SK-N-SH (cell line): ENCODE measurements around the gene SPDYE8. TPM values are rescaled to one million over a fixed set of nuclear protein-coding genes. Genes with fewer than 3 reads are reported as not detected.
"Not testable (repeated sequence)": the region's sequence is repeated elsewhere in the genome, so short reads cannot be mapped to it uniquely, and the experiment has no call there.

Experiments
- CTCF ChIA-PET: fragments of 300-600, 350-600 bp; formaldehyde crosslinking; extraction: SDS; loops from one replicate; lab custom pipeline; 2021; lab: Yijun Ruan, JAX
- POLR2A ChIA-PET: fragments of 350-600 bp; sonication (Branson Sonifier 250); formaldehyde crosslinking; extraction: SDS; loops from one replicate; lab custom pipeline; 2020; ENCODE audit warnings: antibody characterized with exemption, inconsistent platforms; lab: Yijun Ruan, JAX
- DNase-seq: peaks from one replicate; pipeline ENCODE4 v3.0.0; 2012
- H2AFZ ChIP-seq: fragments of 200-600 bp; sonication (generic); 2 replicates; pipeline ENCODE4 v1.8.1; 2016; ENCODE audit warnings: antibody characterized with exemption, mild to moderate bottlenecking, low read depth
- H3F3A ChIP-seq: fragments of 200-600 bp; sonication (generic); replicated peaks from 2 replicates; pipeline ENCODE3; 2016; ENCODE audit warnings: antibody characterized with exemption, mild to moderate bottlenecking; ENCODE audit not compliant: insufficient read depth
- H3K27ac ChIP-seq, 2 experiments: fragments of 200-500 bp in 1 of 2; fragments of 200-600 bp in 1 of 2; sonication (Bioruptor generic) in 1 of 2; sonication (generic), shearing (Covaris generic) in 1 of 2; 2 replicates each; pipeline versions ENCODE4 v1.5.1 to v1.6.1; 2014 to 2016; ENCODE audit warnings: low read depth in 2 of 2, inconsistent platforms in 1 of 2, low read length in 1 of 2, mild to moderate bottlenecking in 1 of 2, mixed read lengths in 1 of 2
- H3K27me3 ChIP-seq: fragments of 200-600 bp; sonication (generic), shearing (Covaris generic); 2 replicates; pipeline ENCODE4 v1.6.1; 2016; ENCODE audit warnings: mixed run types; ENCODE audit not compliant: insufficient read depth
- H3K36me3 ChIP-seq, 2 experiments: fragments of 200-500 bp in 1 of 2; fragments of 200-600 bp in 1 of 2; sonication (Bioruptor generic) in 1 of 2; sonication (generic) in 1 of 2; replicated peaks in 1 of 2; 2 replicates each; pipeline versions ENCODE3 to v1.5.1; 2014 to 2016; ENCODE audit warnings: low read length in 1 of 2, mild to moderate bottlenecking in 1 of 2; ENCODE audit not compliant: insufficient read depth in 2 of 2, control insufficient read depth in 1 of 2
- H3K4me1 ChIP-seq, 2 experiments: fragments of 200-500 bp in 1 of 2; fragments of 200-600 bp in 1 of 2; sonication (Bioruptor generic) in 1 of 2; sonication (generic), shearing (Covaris generic) in 1 of 2; 2 replicates each; pipeline versions ENCODE4 v1.5.1 to v1.6.1; 2014 to 2016; ENCODE audit warnings: low read depth in 1 of 2, low read length in 1 of 2, mixed run types in 1 of 2; ENCODE audit not compliant: insufficient read depth in 2 of 2, control insufficient read depth in 1 of 2
- H3K4me2 ChIP-seq: fragments of 200-600 bp; sonication (generic), shearing (Covaris generic); 2 replicates; pipeline ENCODE4 v1.6.1; 2017; ENCODE audit warnings: mixed run types
- H3K4me3 ChIP-seq, 2 experiments: fragments of 200-500 bp in 1 of 2; fragments of 200-600 bp in 1 of 2; sonication (Bioruptor generic) in 1 of 2; sonication (generic), shearing (Covaris generic) in 1 of 2; 2 replicates each; pipeline versions ENCODE4 v1.5.1 to v1.8.1; 2014 to 2016; ENCODE audit warnings: low read depth in 2 of 2, inconsistent platforms in 1 of 2, low read length in 1 of 2, mild to moderate bottlenecking in 1 of 2, mixed read lengths in 1 of 2, moderate library complexity in 1 of 2
- H3K79me2 ChIP-seq: fragments of 200-600 bp; sonication (generic); 2 replicates; pipeline ENCODE4 v1.8.1; 2017; ENCODE audit warnings: mild to moderate bottlenecking; ENCODE audit not compliant: insufficient read depth
- H3K9ac ChIP-seq: fragments of 200-600 bp; sonication (generic); 2 replicates; pipeline ENCODE4 v1.6.1; 2017; ENCODE audit warnings: mixed run types
- H3K9me2 ChIP-seq: fragments of 200-600 bp; sonication (generic); 2 replicates; pipeline ENCODE4 v1.6.1; 2017; ENCODE audit warnings: mixed run types
- H3K9me3 ChIP-seq: fragments of 200-600 bp; sonication (generic); 2 replicates; pipeline ENCODE4 v1.6.1; 2017; ENCODE audit warnings: mixed run types, mild to moderate bottlenecking, moderate library complexity
- H4K20me1 ChIP-seq: fragments of 200-600 bp; sonication (generic); 2 replicates; pipeline ENCODE4 v1.6.1; 2017; ENCODE audit warnings: mild to moderate bottlenecking, mixed run types; ENCODE audit not compliant: insufficient read depth
- WGBS: methylation state at CpG from one replicate; pipeline ENCODE4 v1.1.6; 2017; ENCODE audit warnings: low lambda C conversion rate; 5-methylcytosine and 5-hydroxymethylcytosine counted together
- polyA plus RNA-seq, 3 experiments: library from polyadenylated mRNA; depleted of rRNA; stranded (reverse); fragments of >200 nt; gene quantifications; 2 replicates each; pipeline ENCODE4 v1.2.3, GENCODE V29; 2012
- small RNA-seq, 7 experiments: library from RNA; depleted of rRNA; stranded (forward); fragments of <200 nt; gene quantifications; one replicate each; pipeline ENCODE3, GENCODE V24; 2012

Gene SPDYE8
- polyA plus RNA-seq, 1 of the 3 experiments (the other 2 are of a cell fraction) = not detected

GRCh38 chr7:72980382-72980781, 49.2 kb downstream of the SPDYE8 start:
- H3K4me2 ChIP-seq, DNase-seq, H3K27me3 ChIP-seq, H4K20me1 ChIP-seq, H3K27ac ChIP-seq, CTCF ChIA-PET, H3K9me2 ChIP-seq, H2AFZ ChIP-seq, POLR2A ChIA-PET, H3K36me3 ChIP-seq, H3K79me2 ChIP-seq, H3K4me1 ChIP-seq, H3K4me3 ChIP-seq, H3K9me3 ChIP-seq, H3K9ac ChIP-seq, H3F3A ChIP-seq: not testable (repeated sequence)
- WGBS = no CpG with 5 or more reads among the region's 6 CpGs

GRCh38 chr7:72976434-72976833, 53.1 kb downstream of the SPDYE8 start:
- CTCF ChIA-PET, H3K9me3 ChIP-seq, H3K4me1 ChIP-seq, H3K27ac ChIP-seq, H3K27me3 ChIP-seq, H2AFZ ChIP-seq, H4K20me1 ChIP-seq, H3K4me2 ChIP-seq, H3F3A ChIP-seq, H3K36me3 ChIP-seq, H3K4me3 ChIP-seq, H3K9ac ChIP-seq, H3K9me2 ChIP-seq, POLR2A ChIA-PET, DNase-seq, H3K79me2 ChIP-seq: not testable (repeated sequence)
- 95% methylated on average over 3 of the region's 12 CpGs for WGBS

GRCh38 chr7:72975656-72976286, 53.8 kb downstream of the SPDYE8 start:
- H3F3A ChIP-seq, CTCF ChIA-PET, H3K27ac ChIP-seq, H3K79me2 ChIP-seq, H3K36me3 ChIP-seq, DNase-seq, H3K4me1 ChIP-seq, H3K9me2 ChIP-seq, H3K4me3 ChIP-seq, POLR2A ChIA-PET, H3K27me3 ChIP-seq, H3K9me3 ChIP-seq, H4K20me1 ChIP-seq, H3K9ac ChIP-seq, H3K4me2 ChIP-seq, H2AFZ ChIP-seq: not testable (repeated sequence)
- WGBS = 94% methylated on average over 8 of the region's 55 CpGs

GRCh38 chr7:72974781-72975180, 54.8 kb downstream of the SPDYE8 start:
- WGBS = 96% methylated on average over 3 of the region's 7 CpGs
- H3K4me3 ChIP-seq, H3K79me2 ChIP-seq, H3F3A ChIP-seq, H3K36me3 ChIP-seq, CTCF ChIA-PET, H2AFZ ChIP-seq, H3K27me3 ChIP-seq, H3K4me2 ChIP-seq, DNase-seq, H3K27ac ChIP-seq, H3K4me1 ChIP-seq, H3K9me2 ChIP-seq, H3K9me3 ChIP-seq, H4K20me1 ChIP-seq, POLR2A ChIA-PET, H3K9ac ChIP-seq: not testable (repeated sequence)

GRCh38 chr7:72971505-72971904, 58.1 kb downstream of the SPDYE8 start:
- no CpG with 5 or more reads among the region's 6 CpGs for WGBS
- not testable (repeated sequence) for H3K27ac ChIP-seq, H3K9ac ChIP-seq

More at GRCh38 chr7:72971505-72971904, 58.1 kb downstream of the SPDYE8 start:
- H3K9me2 ChIP-seq, H3F3A ChIP-seq, H3K9me3 ChIP-seq, H3K4me2 ChIP-seq, H3K36me3 ChIP-seq, H4K20me1 ChIP-seq, H3K27me3 ChIP-seq, H3K79me2 ChIP-seq, H2AFZ ChIP-seq, H3K4me1 ChIP-seq, CTCF ChIA-PET, POLR2A ChIA-PET, H3K4me3 ChIP-seq, DNase-seq: not testable (repeated sequence)

Small RNA genes within 50 kb of the gene (small RNA-seq; reads per million reads assigned to genes)
- 0 reads per million in 7 experiments for gene RF00019

Other genes with a start within 250 kb of the SPDYE8 start
- gene TYW1B, start 201.6 kb downstream of the SPDYE8 start, polyA plus RNA-seq (2012; rRNA removed) = 1.4 and 1.8 TPM in 2 replicates
- gene POM121, start 104.7 kb downstream of the SPDYE8 start, polyA plus RNA-seq (2012; rRNA removed) = 8.3 and 14.0 TPM in 2 replicates
- gene TRIM74, start 60.3 kb downstream of the SPDYE8 start, polyA plus RNA-seq (2012; rRNA removed) = 0.21 and 0.26 TPM in 2 replicates
- not detected in 2 replicates for gene SPDYE11, start 28.1 kb upstream of the SPDYE8 start, polyA plus RNA-seq (2012; rRNA removed)
- gene SPDYE9, start 56.3 kb upstream of the SPDYE8 start, polyA plus RNA-seq (2012; rRNA removed) = 0.08 TPM in 1 of 2 replicates, not detected in the other